ENCODE results near the gene PJVK. TPM values are rescaled to one million over a fixed set of nuclear protein-coding genes. Genes with fewer than 3 reads are reported as not detected.

PJVK gene
- total RNA-seq, 1 experiment from 2014 or later: 4.3 TPM

- Mint-ChIP-seq H3K27ac (ENCODE audit: unreplicated experiment) (no peak overlapping the region), H3K4me3 (ENCODE audit: low read depth, unreplicated experiment) (no peak overlapping the region), H3K4me1 (ENCODE audit: low read depth, unreplicated experiment) (no peaks in the 10 kb centered on the region), H3K27me3 (ENCODE audit: unreplicated experiment) (no peaks in the 10 kb centered on the region), H3K9me3 (ENCODE audit: low read depth, unreplicated experiment) (no peaks in the 10 kb centered on the region), H3K36me3 (ENCODE audit: insufficient read depth, unreplicated experiment) (peaks cover 9% of the 10 kb centered on the region)
- BruUV-seq (replicated peaks): no TSS peak
- TF ChIP-seq CTCF (IDR thresholded peaks at IDR 0.05; ENCODE audit: unreplicated experiment): no peak
- intact Hi-C loops (cut with micrococcal nuclease; ENCODE audit: unreplicated experiment): no loop called here
- DNase-seq: no peak
- CTCF ChIA-PET: interaction anchor here (1.1 kb wide), 1 partner anchor 12 kb away, joined by 3 read pairs; no protein-coding TSS in a partner anchor
These were observed 24.8 kb upstream of the PJVK start for GRCh38 chr2:178426388-178426787.

GRCh38 chr2:178427458-178427857, 23.7 kb upstream of the PJVK start:
- no peak overlapping the region for H3K4me3 Mint-ChIP-seq (ENCODE audit: low read depth, unreplicated experiment)
- BruUV-seq (replicated peaks): no TSS peak
- H3K9me3 Mint-ChIP-seq (ENCODE audit: low read depth, unreplicated experiment): no peaks in the 10 kb centered on the region
- H3K36me3 Mint-ChIP-seq (ENCODE audit: insufficient read depth, unreplicated experiment): peaks cover 14% of the 10 kb centered on the region
- CTCF ChIA-PET: no interaction called here
- no peak for DNase-seq
- H3K27me3 Mint-ChIP-seq (ENCODE audit: unreplicated experiment): no peaks in the 10 kb centered on the region
- intact Hi-C loops (cut with micrococcal nuclease; ENCODE audit: unreplicated experiment): no loop called here
- no peak for TF ChIP-seq CTCF (IDR thresholded peaks at IDR 0.05; ENCODE audit: unreplicated experiment)
- H3K27ac Mint-ChIP-seq (ENCODE audit: unreplicated experiment): no peak overlapping the region
- H3K4me1 Mint-ChIP-seq (ENCODE audit: low read depth, unreplicated experiment): no peaks in the 10 kb centered on the region

GRCh38 chr2:178428396-178428806, 22.8 kb upstream of the PJVK start:
- CTCF ChIA-PET: no interaction called here
- H3K36me3 Mint-ChIP-seq (ENCODE audit: insufficient read depth, unreplicated experiment): peaks cover 16% of the 10 kb centered on the region

GRCh38 chr2:178429336-178429735, 21.8 kb upstream of the PJVK start:
- Mint-ChIP-seq H3K27ac (ENCODE audit: unreplicated experiment) (no peak overlapping the region), H3K9me3 (ENCODE audit: low read depth, unreplicated experiment) (no peaks in the 10 kb centered on the region), H3K4me1 (ENCODE audit: low read depth, unreplicated experiment) (no peaks in the 10 kb centered on the region), H3K4me3 (ENCODE audit: low read depth, unreplicated experiment) (no peak overlapping the region), H3K27me3 (ENCODE audit: unreplicated experiment) (no peaks in the 10 kb centered on the region), H3K36me3 (ENCODE audit: insufficient read depth, unreplicated experiment) (peaks cover 24% of the 10 kb centered on the region)
- CTCF ChIA-PET: interaction anchor here (1.2 kb wide), 1 partner anchor 15 kb away, joined by 3 read pairs; no protein-coding TSS in a partner anchor
- BruUV-seq (replicated peaks): no TSS peak
- no peak for TF ChIP-seq CTCF (IDR thresholded peaks at IDR 0.05; ENCODE audit: unreplicated experiment)
- no peak for DNase-seq
- intact Hi-C loops (cut with micrococcal nuclease; ENCODE audit: unreplicated experiment): no loop called here

More at GRCh38 chr2:178428396-178428806, 22.8 kb upstream of the PJVK start:
- intact Hi-C loops (cut with micrococcal nuclease; ENCODE audit: unreplicated experiment): no loop called here
- Mint-ChIP-seq H3K4me3 (ENCODE audit: low read depth, unreplicated experiment) (no peak overlapping the region), H3K27ac (ENCODE audit: unreplicated experiment) (no peak overlapping the region), H3K27me3 (ENCODE audit: unreplicated experiment) (no peaks in the 10 kb centered on the region), H3K9me3 (ENCODE audit: low read depth, unreplicated experiment) (no peaks in the 10 kb centered on the region), H3K4me1 (ENCODE audit: low read depth, unreplicated experiment) (no peaks in the 10 kb centered on the region)
- no TSS peak for BruUV-seq (replicated peaks)
- TF ChIP-seq CTCF (IDR thresholded peaks at IDR 0.05; ENCODE audit: unreplicated experiment): no peak
- no peak for DNase-seq

Data from Calu3 (cell line).